HFFc6 (cell line): ENCODE measurements around the gene SIL1. TPM values are rescaled to one million over a fixed set of nuclear protein-coding genes. Genes with fewer than 3 reads are reported as not detected.
A peak's percentile ranks its signal among the peaks of the same experiment; 100 is the strongest.
"Not testable (repeated sequence)": the region's sequence is repeated elsewhere in the genome, so short reads cannot be mapped to it uniquely, and the experiment has no call there.

Experiments used
- DNase-seq: peaks from one replicate; pipeline ENCODE4 v3.0.0-alpha.2; 2018
- H3K27ac Mint-ChIP-seq: 2 replicates; pipeline ENCODE4 v1.8.0; 2020; ENCODE audit warnings: mild to moderate bottlenecking, mixed read lengths
- H3K27me3 Mint-ChIP-seq: 2 replicates; pipeline ENCODE4 v1.8.0; 2021; ENCODE audit warnings: mild to moderate bottlenecking, moderate library complexity, mixed read lengths; ENCODE audit not compliant: insufficient read depth
- H3K36me3 Mint-ChIP-seq: 2 replicates; pipeline ENCODE4 v1.8.0; 2021; ENCODE audit warnings: low read depth, mixed read lengths
- H3K4me1 Mint-ChIP-seq: 2 replicates; pipeline ENCODE4 v1.8.0; 2020; ENCODE audit warnings: low read depth, mixed read lengths
- H3K4me3 Mint-ChIP-seq: 2 replicates; pipeline ENCODE4 v1.8.0; 2020; ENCODE audit warnings: mild to moderate bottlenecking, moderate library complexity, mixed read lengths
- H3K9me3 Mint-ChIP-seq: 2 replicates; pipeline ENCODE4 v1.8.0; 2020; ENCODE audit warnings: mild to moderate bottlenecking, mixed read lengths
- total RNA-seq, 6 experiments: library from RNA; stranded (reverse); fragmentation: NEBNext Ultra II Directional; extraction: Animal tissue kit (Norgen Biotek cat#: 25700); gene quantifications; 2 replicates in 1 of 6; 3 replicates in 5 of 6; pipeline ENCODE4 v1.2.3, GENCODE V29; 2021
- TF ChIP-seq, protein P1 (sequence below): fragments of 200-600 bp; sonication (generic); IDR thresholded peaks from 2 replicates; pipeline ENCODE4 v1.5.0; 2021; ENCODE audit warnings: antibody characterized with exemption, mild to moderate bottlenecking

SIL1 gene
- total RNA-seq, 6 experiments from 2014 or later = 64.7 to 84.7 (median 78.7) TPM

DNA sequence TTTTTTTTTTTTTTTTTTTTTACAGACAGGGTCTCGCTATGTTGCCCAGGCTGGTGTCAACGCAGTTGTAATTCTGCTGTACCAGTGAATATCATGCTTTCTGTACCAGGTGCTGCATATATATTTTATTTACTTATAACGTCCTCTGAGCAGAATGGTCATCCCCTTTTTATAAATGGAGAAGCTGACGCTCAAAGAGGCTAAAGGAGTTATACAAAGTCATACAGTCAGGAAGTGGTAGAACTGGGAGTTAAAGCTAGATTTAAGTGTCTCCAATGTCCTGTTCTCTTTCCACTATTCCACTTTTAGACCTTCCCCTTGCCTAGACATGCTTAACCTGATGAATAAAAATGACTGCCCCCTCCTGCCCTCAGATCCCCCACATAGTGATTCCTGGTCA, 1.2 kb upstream of the SIL1 start:
- Mint-ChIP-seq H3K4me1 (peaks cover 25% of the 10 kb centered on the region), H3K36me3 (peaks cover 15% of the 10 kb centered on the region), H3K27ac (no peak overlapping the region), H3K27me3 (no peaks in the 10 kb centered on the region; the same call in 1 of the 2 replicates), H3K4me3 (no peak overlapping the region), H3K9me3 (no peaks in the 10 kb centered on the region)
- no peak for DNase-seq
- TF ChIP-seq, protein P1, sequence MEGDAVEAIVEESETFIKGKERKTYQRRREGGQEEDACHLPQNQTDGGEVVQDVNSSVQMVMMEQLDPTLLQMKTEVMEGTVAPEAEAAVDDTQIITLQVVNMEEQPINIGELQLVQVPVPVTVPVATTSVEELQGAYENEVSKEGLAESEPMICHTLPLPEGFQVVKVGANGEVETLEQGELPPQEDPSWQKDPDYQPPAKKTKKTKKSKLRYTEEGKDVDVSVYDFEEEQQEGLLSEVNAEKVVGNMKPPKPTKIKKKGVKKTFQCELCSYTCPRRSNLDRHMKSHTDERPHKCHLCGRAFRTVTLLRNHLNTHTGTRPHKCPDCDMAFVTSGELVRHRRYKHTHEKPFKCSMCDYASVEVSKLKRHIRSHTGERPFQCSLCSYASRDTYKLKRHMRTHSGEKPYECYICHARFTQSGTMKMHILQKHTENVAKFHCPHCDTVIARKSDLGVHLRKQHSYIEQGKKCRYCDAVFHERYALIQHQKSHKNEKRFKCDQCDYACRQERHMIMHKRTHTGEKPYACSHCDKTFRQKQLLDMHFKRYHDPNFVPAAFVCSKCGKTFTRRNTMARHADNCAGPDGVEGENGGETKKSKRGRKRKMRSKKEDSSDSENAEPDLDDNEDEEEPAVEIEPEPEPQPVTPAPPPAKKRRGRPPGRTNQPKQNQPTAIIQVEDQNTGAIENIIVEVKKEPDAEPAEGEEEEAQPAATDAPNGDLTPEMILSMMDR = no peak

DNA sequence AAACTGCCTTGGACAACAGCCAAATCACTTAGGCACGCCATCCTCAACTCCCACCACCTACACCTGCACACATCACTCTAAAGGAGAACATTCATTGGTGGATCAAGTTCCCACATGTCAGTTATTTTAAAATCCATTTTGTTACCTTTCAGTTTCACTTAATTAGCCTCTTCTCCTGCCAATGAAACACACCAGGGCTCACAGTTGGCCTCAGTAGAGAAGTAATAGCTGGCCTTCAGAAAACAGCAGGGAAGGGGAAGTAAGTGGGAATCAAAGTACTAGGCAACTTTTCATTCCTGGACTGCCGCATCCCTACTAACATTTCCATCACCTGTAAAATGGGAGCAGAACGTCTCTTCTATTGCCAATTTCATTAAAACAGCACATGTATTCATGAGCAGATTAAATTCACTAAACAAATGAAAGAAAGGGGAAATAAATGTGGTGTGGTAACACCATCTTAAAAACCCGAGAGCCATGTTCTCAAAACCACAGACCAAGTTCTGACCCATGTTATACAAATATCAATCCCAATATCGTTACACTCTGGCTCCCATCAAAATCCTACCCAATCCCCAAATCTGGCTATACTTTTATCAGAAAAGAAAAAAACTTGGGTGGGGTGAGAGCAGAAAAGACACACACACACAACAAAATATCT, 1.7 kb downstream of the SIL1 start:
- Mint-ChIP-seq H3K4me3 (peak overlapping the region; percentile 95; the same call in 1 of the 2 replicates), H3K36me3 (peaks cover 25% of the 10 kb centered on the region), H3K27me3 (no peaks in the 10 kb centered on the region), H3K9me3 (no peaks in the 10 kb centered on the region), H3K27ac (no peak overlapping the region; the same call in 1 of the 2 replicates), H3K4me1 (peaks cover 22% of the 10 kb centered on the region)
- no peak for DNase-seq
- TF ChIP-seq, protein P1 = no peak

- Mint-ChIP-seq H3K9me3 (no peaks in the 10 kb centered on the region), H3K36me3 (peaks cover 25% of the 10 kb centered on the region), H3K4me1 (peaks cover 29% of the 10 kb centered on the region), H3K4me3 (no peak overlapping the region), H3K27ac (no peak overlapping the region), H3K27me3 (no peaks in the 10 kb centered on the region)
- no peak for DNase-seq
- TF ChIP-seq, protein P1 = no peak
Measured at GRCh38 chr5:139194486-139194885, 3.7 kb downstream of the SIL1 start.

GRCh38 chr5:139193928-139194327, 4.2 kb downstream of the SIL1 start:
- Mint-ChIP-seq H3K4me3 (no peak overlapping the region), H3K27me3 (no peaks in the 10 kb centered on the region), H3K36me3 (peaks cover 25% of the 10 kb centered on the region), H3K27ac (no peak overlapping the region), H3K4me1 (peaks cover 29% of the 10 kb centered on the region), H3K9me3 (no peaks in the 10 kb centered on the region)
- TF ChIP-seq, protein P1 = peak; percentile 59
- DNase-seq = no peak

GRCh38 chr5:139192906-139193305, 5.3 kb downstream of the SIL1 start:
- not testable (repeated sequence) for H3K4me3 Mint-ChIP-seq, H3K9me3 Mint-ChIP-seq, DNase-seq, H3K27ac Mint-ChIP-seq, H3K27me3 Mint-ChIP-seq
- peaks cover 23% of the 10 kb centered on the region for H3K4me1 Mint-ChIP-seq
- peaks cover 32% of the 10 kb centered on the region for H3K36me3 Mint-ChIP-seq

GRCh38 chr5:139191954-139192353, 6.2 kb downstream of the SIL1 start:
- Mint-ChIP-seq H3K4me1 (peaks cover 17% of the 10 kb centered on the region), H3K36me3 (peaks cover 30% of the 10 kb centered on the region)
- not testable (repeated sequence) for H3K27me3 Mint-ChIP-seq, H3K9me3 Mint-ChIP-seq, H3K27ac Mint-ChIP-seq, DNase-seq, H3K4me3 Mint-ChIP-seq
